ENCODE data around the gene MTRF1L. TPM values are rescaled to one million over a fixed set of nuclear protein-coding genes. Genes with fewer than 3 reads are reported as not detected.

The MTRF1L gene
- total RNA-seq, 1 experiment from 2014 or later: 16.6 TPM

GRCh38 chr6:152959333-152959732 is 43.2 kb downstream of the MTRF1L start (continued):
- TF ChIP-seq PRDM15 (CRISPR knock-in tag; IDR thresholded peaks at IDR 0.05): no peak
- TF ChIP-seq FOXJ3 (CRISPR knock-in tag; IDR thresholded peaks at IDR 0.05; ENCODE audit: borderline replicate concordance): no peak

- no peak for DNase-seq (ENCODE audit: low spot score)
- H3K27ac Mint-ChIP-seq: no peak overlapping the region
- no peak for TF ChIP-seq ATF1 (CRISPR knock-in tag; IDR thresholded peaks at IDR 0.05)
- no peak for TF ChIP-seq ZNF416 (CRISPR knock-in tag; IDR thresholded peaks at IDR 0.05)
- no peak for TF ChIP-seq USF1 (CRISPR knock-in tag; IDR thresholded peaks at IDR 0.05)
- no peak for TF ChIP-seq ESRRA (CRISPR knock-in tag; IDR thresholded peaks at IDR 0.05; ENCODE audit: borderline replicate concordance)
- TF ChIP-seq ZSCAN18 (CRISPR knock-in tag; IDR thresholded peaks at IDR 0.05): no peak
- H3K9me3 Mint-ChIP-seq: no peaks in the 10 kb centered on the region
- H3K4me1 Mint-ChIP-seq: peaks cover 4% of the 10 kb centered on the region
- ChIA-PET CTCF (no interaction called here), POLR2A (no interaction called here)
- ATAC-seq: no peak
- H3K27me3 Mint-ChIP-seq (ENCODE audit: low read depth): peaks cover 3% of the 10 kb centered on the region; the same call in 1 of the 2 replicates
- no peak overlapping the region for H3K4me3 Mint-ChIP-seq
- H3K36me3 Mint-ChIP-seq: no peaks in the 10 kb centered on the region
These were observed 44.7 kb downstream of the MTRF1L start for GRCh38 chr6:152957796-152958195.

GRCh38 chr6:152954443-152954842 is 48.1 kb downstream of the MTRF1L start:
- H3K27me3 Mint-ChIP-seq (ENCODE audit: low read depth): peaks cover 3% of the 10 kb centered on the region; the same call in 1 of the 2 replicates
- ChIA-PET CTCF (interaction anchor here (0.6 to 1.8 kb wide), 13 partner anchors 9 to 312 kb away, joined by 3 to 7 read pairs (median 3); partner anchors contain the start of gene FBXO5), POLR2A (no interaction called here)
- TF ChIP-seq ESRRA (CRISPR knock-in tag; IDR thresholded peaks at IDR 0.05; ENCODE audit: borderline replicate concordance) (no peak), JUN (CRISPR knock-in tag; IDR thresholded peaks at IDR 0.05) (no peak), RELA (CRISPR knock-in tag; IDR thresholded peaks at IDR 0.05; ENCODE audit: borderline replicate concordance) (no peak), MAX (CRISPR knock-in tag; IDR thresholded peaks at IDR 0.05) (no peak), FOXP1 (CRISPR knock-in tag; IDR thresholded peaks at IDR 0.05; ENCODE audit: borderline replicate concordance) (no peak), SMAD3 (CRISPR knock-in tag; IDR thresholded peaks at IDR 0.05; ENCODE audit: borderline replicate concordance) (no peak), ZSCAN18 (CRISPR knock-in tag; IDR thresholded peaks at IDR 0.05) (no peak), PRDM15 (CRISPR knock-in tag; IDR thresholded peaks at IDR 0.05) (no peak), TEAD4 (CRISPR knock-in tag; IDR thresholded peaks at IDR 0.05) (no peak), GABPB1 (CRISPR knock-in tag; IDR thresholded peaks at IDR 0.05) (no peak), ATF3 (CRISPR knock-in tag; conservative IDR thresholded peaks at IDR 0.05) (no peak), ZNF121 (CRISPR knock-in tag; IDR thresholded peaks at IDR 0.05) (no peak), SOX15 (CRISPR knock-in tag; IDR thresholded peaks at IDR 0.05) (no peak)
- ATAC-seq (0 out of 2 replicates have a peak, but pooled peaks have one; percentile 39), DNase-seq (ENCODE audit: low spot score) (no peak)
- no peaks in the 10 kb centered on the region for H3K9me3 Mint-ChIP-seq
- H3K36me3 Mint-ChIP-seq: no peaks in the 10 kb centered on the region
- H3K27ac Mint-ChIP-seq: no peak overlapping the region
- peaks cover 16% of the 10 kb centered on the region for H3K4me1 Mint-ChIP-seq
- H3K4me3 Mint-ChIP-seq: no peak overlapping the region
